Parathyroid adenoma (tissue), 2 donors: ENCODE measurements around the gene C1QTNF12.

ENCODE experiments used
- H2AFZ ChIP-seq: fragments of 300-600 bp; sonication (generic); one replicate; pipeline ENCODE4 v1.7.0; 2017; ENCODE audit warnings: antibody characterized with exemption, mild to moderate bottlenecking
- H3K27ac ChIP-seq: fragments of 300-600 bp; sonication (generic); one replicate; pipeline ENCODE4 v1.7.0; 2017
- H3K27me3 ChIP-seq: fragments of 300-600 bp; sonication (generic); one replicate; pipeline ENCODE4 v1.7.0; 2017; ENCODE audit warnings: low read length; ENCODE audit not compliant: control insufficient read depth, insufficient read depth
- H3K36me3 ChIP-seq: fragments of 300-600 bp; sonication (generic); one replicate; pipeline ENCODE4 v1.7.0; 2017; ENCODE audit warnings: low read length; ENCODE audit not compliant: control insufficient read depth, insufficient read depth
- H3K4me1 ChIP-seq: fragments of 300-600 bp; sonication (generic); one replicate; pipeline ENCODE4 v1.7.0; 2017; ENCODE audit warnings: control low read depth
- H3K4me2 ChIP-seq: fragments of 300-600 bp; sonication (generic); one replicate; pipeline ENCODE4 v1.7.0; 2017; ENCODE audit warnings: low read length
- H3K4me3 ChIP-seq: fragments of 300-600 bp; sonication (generic); one replicate; pipeline ENCODE4 v1.7.0; 2017; ENCODE audit warnings: low read depth, low read length
- H3K79me2 ChIP-seq: fragments of 300-600 bp; sonication (generic); one replicate; pipeline ENCODE4 v1.7.0; 2017; ENCODE audit warnings: control low read depth
- H3K9ac ChIP-seq: fragments of 300-600 bp; sonication (generic); one replicate; pipeline ENCODE4 v1.7.0; 2017; ENCODE audit warnings: mild to moderate bottlenecking
- H3K9me3 ChIP-seq: fragments of 300-600 bp; sonication (generic); one replicate; pipeline ENCODE4 v1.7.0; 2017; ENCODE audit warnings: low read length; ENCODE audit not compliant: control insufficient read depth
- TF ChIP-seq, protein P1 (sequence below): fragments of 300-600 bp; sonication (generic); IDR thresholded peaks from one replicate; pipeline ENCODE4 v1.7.0; 2017; ENCODE audit warnings: antibody characterized with exemption, mild to moderate bottlenecking
- donor health status: primary hyperparathyroidism.

Gene C1QTNF12

DNA sequence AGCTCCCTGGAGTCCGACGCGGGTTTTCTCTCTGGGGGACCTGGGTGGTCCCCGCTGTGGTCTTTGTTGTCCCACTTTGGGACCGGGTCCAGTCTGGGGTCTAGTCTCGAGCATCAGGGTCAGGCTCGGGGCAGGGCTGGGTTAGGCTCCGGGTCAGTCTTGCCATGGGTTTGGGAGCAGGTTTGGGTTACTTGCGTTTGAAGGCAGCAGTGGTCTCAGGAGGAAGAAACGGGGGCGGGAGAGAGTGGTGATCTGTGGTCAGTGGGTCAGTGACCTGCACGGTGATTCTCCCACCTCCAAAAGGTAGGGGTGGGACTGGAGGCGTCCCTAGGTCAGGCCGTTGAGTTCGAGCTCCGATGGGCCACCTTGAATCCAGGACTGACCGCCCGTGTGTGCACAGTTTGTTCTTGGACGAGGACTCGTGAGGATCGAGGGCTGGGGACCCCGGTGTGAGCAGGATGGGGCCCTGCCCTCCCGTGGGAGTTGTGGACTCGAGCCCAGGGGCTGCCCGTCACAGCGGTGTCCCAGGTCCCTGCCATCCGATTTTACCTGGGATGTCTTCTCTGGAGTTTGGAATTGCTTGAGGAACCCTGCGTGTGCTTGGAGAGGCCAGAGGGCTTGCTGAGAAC, 12.2 kb downstream of the C1QTNF12 start:
- Histone ChIP-seq H3K36me3 (no peaks in the 10 kb centered on the region), H3K27ac (no peak overlapping the region), H3K4me2 (no peak overlapping the region), H3K79me2 (peaks cover 16% of the 10 kb centered on the region), H3K9me3 (no peaks in the 10 kb centered on the region), H3K4me3 (no peak overlapping the region), H3K9ac (no peak overlapping the region), H3K27me3 (no peaks in the 10 kb centered on the region), H2AFZ (no peak overlapping the region), H3K4me1 (peaks cover 5% of the 10 kb centered on the region)
- TF ChIP-seq, protein P1, sequence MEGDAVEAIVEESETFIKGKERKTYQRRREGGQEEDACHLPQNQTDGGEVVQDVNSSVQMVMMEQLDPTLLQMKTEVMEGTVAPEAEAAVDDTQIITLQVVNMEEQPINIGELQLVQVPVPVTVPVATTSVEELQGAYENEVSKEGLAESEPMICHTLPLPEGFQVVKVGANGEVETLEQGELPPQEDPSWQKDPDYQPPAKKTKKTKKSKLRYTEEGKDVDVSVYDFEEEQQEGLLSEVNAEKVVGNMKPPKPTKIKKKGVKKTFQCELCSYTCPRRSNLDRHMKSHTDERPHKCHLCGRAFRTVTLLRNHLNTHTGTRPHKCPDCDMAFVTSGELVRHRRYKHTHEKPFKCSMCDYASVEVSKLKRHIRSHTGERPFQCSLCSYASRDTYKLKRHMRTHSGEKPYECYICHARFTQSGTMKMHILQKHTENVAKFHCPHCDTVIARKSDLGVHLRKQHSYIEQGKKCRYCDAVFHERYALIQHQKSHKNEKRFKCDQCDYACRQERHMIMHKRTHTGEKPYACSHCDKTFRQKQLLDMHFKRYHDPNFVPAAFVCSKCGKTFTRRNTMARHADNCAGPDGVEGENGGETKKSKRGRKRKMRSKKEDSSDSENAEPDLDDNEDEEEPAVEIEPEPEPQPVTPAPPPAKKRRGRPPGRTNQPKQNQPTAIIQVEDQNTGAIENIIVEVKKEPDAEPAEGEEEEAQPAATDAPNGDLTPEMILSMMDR = no peak

DNA sequence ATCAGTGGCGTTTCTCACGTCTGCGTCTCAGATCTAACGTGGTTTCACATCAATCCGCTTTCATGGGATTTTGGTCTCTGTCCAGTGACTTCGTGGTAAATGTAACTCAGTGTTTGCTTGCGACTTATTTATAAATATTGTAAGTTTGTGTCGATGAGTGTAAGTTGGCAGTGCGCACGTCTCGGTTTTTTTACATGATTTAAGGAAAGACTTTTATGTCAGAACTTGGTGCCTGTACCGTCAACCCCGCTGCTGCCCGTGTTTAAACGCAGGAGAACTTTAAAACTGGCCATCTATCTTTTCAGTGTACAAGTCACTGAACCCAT, 13.0 kb downstream of the C1QTNF12 start:
- Histone ChIP-seq H3K36me3 (no peaks in the 10 kb centered on the region), H3K9ac (no peak overlapping the region), H3K9me3 (no peaks in the 10 kb centered on the region), H3K27ac (no peak overlapping the region), H3K4me2 (no peak overlapping the region), H3K4me3 (no peak overlapping the region), H3K79me2 (peaks cover 24% of the 10 kb centered on the region), H3K4me1 (peaks cover 5% of the 10 kb centered on the region), H2AFZ (no peak overlapping the region), H3K27me3 (no peaks in the 10 kb centered on the region)
- TF ChIP-seq, protein P1 = no peak

DNA sequence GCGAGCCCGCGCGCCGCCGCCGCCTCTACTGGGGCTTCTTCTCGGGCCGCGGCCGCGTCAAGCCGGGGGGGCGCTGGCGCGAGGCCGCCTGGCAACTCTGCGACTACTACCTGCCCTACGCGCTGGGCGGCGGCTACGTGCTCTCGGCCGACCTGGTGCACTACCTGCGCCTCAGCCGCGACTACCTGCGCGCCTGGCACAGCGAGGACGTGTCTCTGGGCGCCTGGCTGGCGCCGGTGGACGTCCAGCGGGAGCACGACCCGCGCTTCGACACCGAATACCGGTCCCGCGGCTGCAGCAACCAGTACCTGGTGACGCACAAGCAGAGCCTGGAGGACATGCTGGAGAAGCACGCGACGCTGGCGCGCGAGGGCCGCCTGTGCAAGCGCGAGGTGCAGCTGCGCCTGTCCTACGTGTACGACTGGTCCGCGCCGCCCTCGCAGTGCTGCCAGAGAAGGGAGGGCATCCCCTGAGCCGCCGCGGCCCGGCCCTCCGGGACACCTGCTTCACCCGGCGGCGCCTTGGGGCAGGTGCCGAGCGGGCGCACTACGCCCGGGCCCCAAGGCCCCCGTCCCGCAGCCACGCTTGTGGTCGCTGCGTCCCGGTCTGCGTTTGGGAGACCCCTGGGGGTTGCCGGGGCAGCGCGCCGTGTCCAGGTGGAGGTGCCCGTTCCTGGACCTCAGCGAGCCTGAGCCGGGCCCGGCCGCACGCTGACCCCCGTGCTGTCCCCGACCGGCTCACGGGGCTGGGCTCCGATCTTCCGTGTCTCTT, 13.5 kb downstream of the C1QTNF12 start:
- peak overlapping the region; percentile 42 for H3K4me2 ChIP-seq
- no peaks in the 10 kb centered on the region for H3K27me3 ChIP-seq
- no peak overlapping the region for H3K4me3 ChIP-seq
- no peak overlapping the region for H3K9ac ChIP-seq
- H3K9me3 ChIP-seq = no peaks in the 10 kb centered on the region
- peaks cover 5% of the 10 kb centered on the region for H3K4me1 ChIP-seq
- H3K79me2 ChIP-seq = peaks cover 27% of the 10 kb centered on the region
- no peaks in the 10 kb centered on the region for H3K36me3 ChIP-seq
- no peak overlapping the region for H3K27ac ChIP-seq
- TF ChIP-seq, protein P1 = no peak
- H2AFZ ChIP-seq = no peak overlapping the region

DNA sequence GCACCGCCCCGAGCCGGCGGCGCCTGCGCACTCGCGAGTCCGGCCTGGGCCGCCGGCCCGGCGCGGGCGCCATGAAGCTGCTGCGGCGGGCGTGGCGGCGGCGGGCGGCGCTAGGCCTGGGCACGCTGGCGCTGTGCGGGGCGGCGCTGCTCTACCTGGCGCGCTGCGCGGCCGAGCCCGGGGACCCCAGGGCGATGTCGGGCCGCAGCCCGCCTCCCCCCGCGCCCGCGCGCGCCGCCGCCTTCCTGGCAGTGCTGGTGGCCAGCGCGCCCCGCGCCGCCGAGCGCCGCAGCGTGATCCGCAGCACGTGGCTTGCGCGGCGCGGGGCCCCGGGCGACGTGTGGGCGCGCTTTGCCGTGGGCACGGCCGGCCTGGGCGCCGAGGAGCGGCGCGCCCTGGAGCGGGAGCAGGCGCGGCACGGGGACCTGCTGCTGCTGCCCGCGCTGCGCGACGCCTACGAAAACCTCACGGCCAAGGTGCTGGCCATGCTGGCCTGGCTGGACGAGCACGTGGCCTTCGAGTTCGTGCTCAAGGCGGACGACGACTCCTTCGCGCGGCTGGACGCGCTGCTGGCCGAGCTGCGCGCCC, 14.2 kb downstream of the C1QTNF12 start, which contains the start of gene B3GALT6:
Gene B3GALT6, plus strand, starts transcription at position 30 of the 588 bp plus-strand sequence. Its CDS starts 42 bp downstream, at position 72.
- Histone ChIP-seq H3K4me1 (peaks cover 5% of the 10 kb centered on the region), H3K36me3 (no peaks in the 10 kb centered on the region), H3K4me3 (peak within 1 kb of the TSS; percentile 74), H3K9ac (peak within 1 kb of the TSS; percentile 53), H3K27me3 (no peaks in the 10 kb centered on the region), H3K9me3 (no peaks in the 10 kb centered on the region), H3K4me2 (peak within 1 kb of the TSS; percentile 68), H2AFZ (peak within 1 kb of the TSS; percentile 75), H3K27ac (peak within 1 kb of the TSS; percentile 65), H3K79me2 (peaks cover 33% of the 10 kb centered on the region)
- TF ChIP-seq, protein P1 = no peak
